SK-N-SH (cell line): ENCODE data around the gene PIK3R1. TPM values are rescaled to one million over a fixed set of nuclear protein-coding genes. Genes with fewer than 3 reads are reported as not detected.

Experiments used
- CTCF ChIA-PET: fragments of 300-600, 350-600 bp; formaldehyde crosslinking; extraction: SDS; loops from one replicate; lab custom pipeline; 2021; lab: Yijun Ruan, JAX
- POLR2A ChIA-PET: fragments of 350-600 bp; sonication (Branson Sonifier 250); formaldehyde crosslinking; extraction: SDS; loops from one replicate; lab custom pipeline; 2020; ENCODE audit warnings: antibody characterized with exemption, inconsistent platforms; lab: Yijun Ruan, JAX
- DNase-seq: peaks from one replicate; pipeline ENCODE4 v3.0.0; 2012
- H2AFZ ChIP-seq: fragments of 200-600 bp; sonication (generic); 2 replicates; pipeline ENCODE4 v1.8.1; 2016; ENCODE audit warnings: antibody characterized with exemption, mild to moderate bottlenecking, low read depth
- H3F3A ChIP-seq: fragments of 200-600 bp; sonication (generic); replicated peaks from 2 replicates; pipeline ENCODE3; 2016; ENCODE audit warnings: antibody characterized with exemption, mild to moderate bottlenecking; ENCODE audit not compliant: insufficient read depth
- H3K27ac ChIP-seq, 2 experiments: fragments of 200-500 bp in 1 of 2; fragments of 200-600 bp in 1 of 2; sonication (Bioruptor generic) in 1 of 2; sonication (generic), shearing (Covaris generic) in 1 of 2; 2 replicates each; pipeline versions ENCODE4 v1.5.1 to v1.6.1; 2014 to 2016; ENCODE audit warnings: low read depth in 2 of 2, inconsistent platforms in 1 of 2, low read length in 1 of 2, mild to moderate bottlenecking in 1 of 2, mixed read lengths in 1 of 2
- H3K27me3 ChIP-seq: fragments of 200-600 bp; sonication (generic), shearing (Covaris generic); 2 replicates; pipeline ENCODE4 v1.6.1; 2016; ENCODE audit warnings: mixed run types; ENCODE audit not compliant: insufficient read depth
- H3K36me3 ChIP-seq, 2 experiments: fragments of 200-500 bp in 1 of 2; fragments of 200-600 bp in 1 of 2; sonication (Bioruptor generic) in 1 of 2; sonication (generic) in 1 of 2; replicated peaks in 1 of 2; 2 replicates each; pipeline versions ENCODE3 to v1.5.1; 2014 to 2016; ENCODE audit warnings: low read length in 1 of 2, mild to moderate bottlenecking in 1 of 2; ENCODE audit not compliant: insufficient read depth in 2 of 2, control insufficient read depth in 1 of 2
- H3K4me1 ChIP-seq, 2 experiments: fragments of 200-500 bp in 1 of 2; fragments of 200-600 bp in 1 of 2; sonication (Bioruptor generic) in 1 of 2; sonication (generic), shearing (Covaris generic) in 1 of 2; 2 replicates each; pipeline versions ENCODE4 v1.5.1 to v1.6.1; 2014 to 2016; ENCODE audit warnings: low read depth in 1 of 2, low read length in 1 of 2, mixed run types in 1 of 2; ENCODE audit not compliant: insufficient read depth in 2 of 2, control insufficient read depth in 1 of 2
- H3K4me2 ChIP-seq: fragments of 200-600 bp; sonication (generic), shearing (Covaris generic); 2 replicates; pipeline ENCODE4 v1.6.1; 2017; ENCODE audit warnings: mixed run types
- H3K4me3 ChIP-seq, 2 experiments: fragments of 200-500 bp in 1 of 2; fragments of 200-600 bp in 1 of 2; sonication (Bioruptor generic) in 1 of 2; sonication (generic), shearing (Covaris generic) in 1 of 2; 2 replicates each; pipeline versions ENCODE4 v1.5.1 to v1.8.1; 2014 to 2016; ENCODE audit warnings: low read depth in 2 of 2, inconsistent platforms in 1 of 2, low read length in 1 of 2, mild to moderate bottlenecking in 1 of 2, mixed read lengths in 1 of 2, moderate library complexity in 1 of 2
- H3K79me2 ChIP-seq: fragments of 200-600 bp; sonication (generic); 2 replicates; pipeline ENCODE4 v1.8.1; 2017; ENCODE audit warnings: mild to moderate bottlenecking; ENCODE audit not compliant: insufficient read depth
- H3K9ac ChIP-seq: fragments of 200-600 bp; sonication (generic); 2 replicates; pipeline ENCODE4 v1.6.1; 2017; ENCODE audit warnings: mixed run types
- H3K9me2 ChIP-seq: fragments of 200-600 bp; sonication (generic); 2 replicates; pipeline ENCODE4 v1.6.1; 2017; ENCODE audit warnings: mixed run types
- H3K9me3 ChIP-seq: fragments of 200-600 bp; sonication (generic); 2 replicates; pipeline ENCODE4 v1.6.1; 2017; ENCODE audit warnings: mixed run types, mild to moderate bottlenecking, moderate library complexity
- H4K20me1 ChIP-seq: fragments of 200-600 bp; sonication (generic); 2 replicates; pipeline ENCODE4 v1.6.1; 2017; ENCODE audit warnings: mild to moderate bottlenecking, mixed run types; ENCODE audit not compliant: insufficient read depth
- CTCF ChIP-seq: fragments of 200-600 bp; sonication (generic); IDR thresholded peaks from 2 replicates; pipeline ENCODE4 v1.6.1; 2017; ENCODE audit warnings: antibody characterized with exemption, mild to moderate bottlenecking, moderate library complexity
- ELF1 ChIP-seq: IDR thresholded peaks from 2 replicates; pipeline ENCODE4 v1.4.0; 2012
- FOXJ3 ChIP-seq: sonication (generic); formaldehyde crosslinking; IDR thresholded peaks from 2 replicates; pipeline ENCODE4 v1.5.1; 2020; ENCODE audit warnings: mild to moderate bottlenecking, missing genetic modification reagents
- FOXM1 ChIP-seq: IDR thresholded peaks from 2 replicates; pipeline ENCODE4 v1.4.0; 2012; ENCODE audit warnings: low read depth, mild to moderate bottlenecking
- JUND ChIP-seq: IDR thresholded peaks from 2 replicates; pipeline ENCODE4 v1.4.0; 2012
- NFIC ChIP-seq: IDR thresholded peaks from 2 replicates; pipeline ENCODE4 v1.4.0; 2012; ENCODE audit warnings: borderline replicate concordance
- NRF1 ChIP-seq: IDR thresholded peaks from 2 replicates; pipeline ENCODE4 v1.6.1; 2012; ENCODE audit warnings: low read depth, mild to moderate bottlenecking, low read length
- REST ChIP-seq: IDR thresholded peaks from 2 replicates; pipeline ENCODE4 v1.6.1; 2012; ENCODE audit warnings: mild to moderate bottlenecking, low read depth, low read length, moderate library complexity
- RXRA ChIP-seq: IDR thresholded peaks from 2 replicates; pipeline ENCODE4 v1.4.0; 2012; ENCODE audit warnings: low read depth, mild to moderate bottlenecking, borderline replicate concordance
- TAF1 ChIP-seq: IDR thresholded peaks from 2 replicates; pipeline ENCODE4 v1.6.1; 2012; ENCODE audit warnings: low read depth, mild to moderate bottlenecking, low read length, moderate library complexity, borderline replicate concordance
- TCF12 ChIP-seq: IDR thresholded peaks from 2 replicates; pipeline ENCODE4 v1.4.0; 2012
- TEAD4 ChIP-seq: IDR thresholded peaks from 2 replicates; pipeline ENCODE4 v1.4.0; 2012; ENCODE audit warnings: mild to moderate bottlenecking, borderline replicate concordance; ENCODE audit not compliant: insufficient read depth
- ZBTB33 ChIP-seq: IDR thresholded peaks from 2 replicates; pipeline ENCODE4 v1.4.0; 2012; ENCODE audit warnings: low read depth, borderline replicate concordance
- WGBS: methylation state at CpG from one replicate; pipeline ENCODE4 v1.1.6; 2017; ENCODE audit warnings: low lambda C conversion rate; 5-methylcytosine and 5-hydroxymethylcytosine counted together
- polyA plus RNA-seq, 3 experiments: library from polyadenylated mRNA; depleted of rRNA; stranded (reverse); fragments of >200 nt; gene quantifications; 2 replicates each; pipeline ENCODE4 v1.2.3, GENCODE V29; 2012

The PIK3R1 gene
- polyA plus RNA-seq, 1 of the 3 experiments (the other 2 are of a cell fraction): 2.0 TPM

DNA sequence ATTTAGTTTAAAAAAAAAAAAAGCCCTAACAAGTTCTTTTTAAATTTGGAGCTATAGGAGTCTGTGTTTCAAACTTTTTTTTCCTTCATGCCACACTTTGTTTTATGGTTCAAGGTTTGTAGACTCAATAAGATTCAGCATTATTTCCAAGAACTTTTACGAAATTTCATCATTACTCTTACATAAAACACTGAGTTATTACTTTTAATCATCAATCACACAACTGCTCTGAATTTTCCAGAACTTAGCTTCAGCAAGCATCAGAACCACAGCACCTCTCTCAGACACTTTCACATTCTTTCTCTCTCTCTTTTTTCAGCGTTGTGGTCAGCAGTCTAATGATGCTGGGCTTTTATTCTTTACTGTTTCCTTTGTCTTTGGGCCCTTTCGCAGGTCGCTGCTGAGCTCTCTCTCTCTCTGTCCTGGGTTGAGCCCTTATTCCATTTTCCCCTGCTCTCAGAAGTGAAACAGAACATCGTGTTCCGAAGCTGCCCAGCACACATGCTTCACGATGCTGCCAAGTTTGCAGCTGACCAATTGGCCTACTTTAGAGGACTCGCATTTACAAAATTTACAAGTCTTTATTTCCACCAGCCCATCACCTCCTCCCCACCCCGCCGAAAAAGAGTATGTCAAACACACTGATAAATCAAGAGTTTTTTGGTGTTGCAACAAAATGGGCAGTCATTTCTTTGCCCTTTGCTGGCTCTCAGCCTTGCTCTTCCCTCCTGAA, 44.6 kb upstream of the PIK3R1 start:
- Histone ChIP-seq H3K9me3 (no peaks in the 10 kb centered on the region), H3K27me3 (no peaks in the 10 kb centered on the region), H2AFZ (no peak overlapping the region), H3K4me1 (no peaks in the 10 kb centered on the region), H4K20me1 (no peaks in the 10 kb centered on the region), H3K4me2 (no peak overlapping the region), H3K4me3 (no peak overlapping the region), H3K79me2 (no peaks in the 10 kb centered on the region), H3K9ac (no peak overlapping the region), H3K36me3 (no peaks in the 10 kb centered on the region), H3K27ac (no peak overlapping the region), H3K9me2 (no peaks in the 10 kb centered on the region), H3F3A (no peaks in the 10 kb centered on the region)
- 81% methylated on average over 10 of the region's 10 CpGs for WGBS
- TF ChIP-seq REST (no peak), NRF1 (no peak), FOXJ3 (CRISPR knock-in tag) (no peak)
- no peak for DNase-seq
- POLR2A ChIA-PET: no interaction called here
- CTCF ChIA-PET: interaction anchor here (1.0 to 1.3 kb wide), 2 partner anchors 9 to 81 kb away, joined by 3 read pairs; no protein-coding TSS in a partner anchor

DNA sequence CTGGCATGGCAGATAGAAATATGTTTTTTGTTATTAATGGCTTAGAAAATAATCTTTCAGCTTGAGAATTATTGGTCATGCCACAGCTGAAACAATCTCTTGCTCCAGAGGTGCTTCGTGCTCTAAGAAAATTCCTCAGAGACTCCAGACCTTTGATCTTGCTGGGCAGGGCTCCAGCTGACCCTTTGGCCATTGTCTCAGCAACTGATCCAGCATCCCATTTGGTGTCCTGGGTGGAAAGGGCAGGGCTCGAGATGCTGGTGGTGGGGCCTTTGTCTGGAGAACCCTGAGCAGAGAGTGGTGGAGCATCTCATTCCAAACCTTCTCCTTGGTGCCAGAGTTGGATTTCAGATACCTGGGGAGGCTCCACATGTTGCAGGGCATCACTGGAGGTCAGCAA, 43.2 kb upstream of the PIK3R1 start:
- no peaks in the 10 kb centered on the region for H3K4me1 ChIP-seq
- no peaks in the 10 kb centered on the region for H3K36me3 ChIP-seq
- no peak for TF ChIP-seq NFIC
- ChIA-PET CTCF (interaction anchor here (1.3 kb wide), 1 partner anchor 80 kb away, joined by 3 read pairs; no protein-coding TSS in a partner anchor), POLR2A (no interaction called here)
- H3K4me2 ChIP-seq: no peak overlapping the region
- H3K9me2 ChIP-seq: no peaks in the 10 kb centered on the region
- no peak for DNase-seq
- no peaks in the 10 kb centered on the region for H3K79me2 ChIP-seq
- H3K9me3 ChIP-seq: no peaks in the 10 kb centered on the region
- no peak overlapping the region for H3K4me3 ChIP-seq
- no peak overlapping the region for H2AFZ ChIP-seq
- H3K9ac ChIP-seq: no peak overlapping the region
- no peaks in the 10 kb centered on the region for H3K27me3 ChIP-seq
- 36% methylated on average over 2 of the region's 2 CpGs for WGBS
- H4K20me1 ChIP-seq: no peaks in the 10 kb centered on the region
- H3K27ac ChIP-seq: no peak overlapping the region
- no peaks in the 10 kb centered on the region for H3F3A ChIP-seq

DNA sequence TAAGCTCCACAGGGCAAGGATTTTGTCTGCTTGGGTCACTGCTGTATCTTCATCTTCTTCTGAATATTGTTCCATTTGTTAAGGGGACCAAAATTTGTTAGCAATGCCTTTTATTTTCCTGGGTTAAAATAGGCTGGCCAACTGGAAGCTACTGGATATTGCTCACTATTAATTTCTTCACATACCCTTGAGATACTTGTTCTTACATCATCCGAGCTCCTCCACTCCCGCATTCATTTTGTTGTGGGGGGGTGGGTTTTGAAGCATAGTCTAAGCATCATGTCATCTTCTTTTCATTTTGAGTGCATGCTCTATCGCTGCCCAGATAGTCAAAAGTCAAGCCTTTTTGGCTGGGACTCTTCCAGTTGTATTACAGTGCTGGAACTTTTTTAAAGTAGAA, 42.5 kb upstream of the PIK3R1 start:
- H4K20me1 ChIP-seq: no peaks in the 10 kb centered on the region
- no peak overlapping the region for H3K4me2 ChIP-seq
- H3K9me3 ChIP-seq: no peaks in the 10 kb centered on the region
- POLR2A ChIA-PET: no interaction called here
- no peaks in the 10 kb centered on the region for H3K27me3 ChIP-seq
- H2AFZ ChIP-seq: no peak overlapping the region
- no peak overlapping the region for H3K27ac ChIP-seq
- H3K9ac ChIP-seq: no peak overlapping the region
- CTCF ChIA-PET: interaction anchor here (0.8 kb wide), 1 partner anchor 19 kb away, joined by 3 read pairs; no protein-coding TSS in a partner anchor
- H3K4me3 ChIP-seq: no peak overlapping the region
- no peaks in the 10 kb centered on the region for H3K36me3 ChIP-seq
- H3K79me2 ChIP-seq: no peaks in the 10 kb centered on the region
- no peaks in the 10 kb centered on the region for H3K4me1 ChIP-seq
- no peaks in the 10 kb centered on the region for H3K9me2 ChIP-seq
- 84% methylated on average over 3 of the region's 3 CpGs for WGBS
- no peaks in the 10 kb centered on the region for H3F3A ChIP-seq
- no peak for DNase-seq
- TF ChIP-seq CTCF: no peak
- no peak for TF ChIP-seq ELF1
- no peak for TF ChIP-seq JUND
- no peak for TF ChIP-seq NRF1
- TF ChIP-seq RXRA: no peak
- TF ChIP-seq TCF12: no peak
- no peak for TF ChIP-seq TAF1
- no peak for TF ChIP-seq FOXM1
- no peak for TF ChIP-seq TEAD4
- TF ChIP-seq ZBTB33: no peak
